Pancreas (tissue), 10 donors: Measurements from ENCODE around the gene CUX1. TPM values are rescaled to one million over a fixed set of nuclear protein-coding genes. Genes with fewer than 3 reads are reported as not detected.

Experiments used
- ATAC-seq, 4 donors: fragments of 200-7000 bp; cut with Tn5 transposase; one replicate each; pipeline versions ENCODE4 v1.8.0 to v1.9.1; 2020; ENCODE audit warnings: mild to moderate bottlenecking in 4 of 4, moderate library complexity in 4 of 4
- DNase-seq, 6 donors: peaks; one replicate each; pipeline ENCODE4 v3.0.0-alpha.2; 2020
- FAIRE-seq: peaks from 2 replicates; lab custom pipeline; 2012; peaks lifted over from hg19 to GRCh38; lab: Jason Lieb, UNC
- H3K27ac ChIP-seq, 4 donors: fragments of 200-600 bp; sonication (generic); 1 replicate in 3 of 4; 2 replicates in 1 of 4; pipeline versions ENCODE4 v1.5.0 to v1.8.0; 2020
- H3K27me3 ChIP-seq, 4 donors: fragments of 200-600 bp; one replicate each; pipeline ENCODE4 v1.8.0; 2021
- H3K36me3 ChIP-seq, 3 donors: fragments of 200-600 bp; sonication (generic) in 1 of 3; one replicate each; pipeline versions ENCODE4 v1.5.0 to v1.8.0; 2020 to 2021
- H3K4me1 ChIP-seq, 3 donors: fragments of 200-600 bp; one replicate each; pipeline ENCODE4 v1.8.0; 2021
- H3K4me3 ChIP-seq, 4 donors: fragments of 200-600 bp; sonication (generic) in 2 of 4; one replicate each; pipeline versions ENCODE4 v1.5.0 to v1.8.0; 2020 to 2021
- H3K9me3 ChIP-seq, 4 donors: fragments of 200-600 bp; one replicate each; pipeline ENCODE4 v1.8.0; 2021
- WGBS, 2 donors: extraction: QIAGEN DNeasy Blood & Tissue Kit; methylation state at CpG; one replicate each; pipeline ENCODE4 v1.1.7; 2013; 5-methylcytosine and 5-hydroxymethylcytosine counted together
- intact Hi-C, 3 donors: fragments of 100-400 bp; cut with DNase I; formaldehyde crosslinking; loops; one replicate each; pipeline versions ENCODE4 v1.11.1 to v1.14.2; 2022
- polyA plus RNA-seq, 2 donors: library from polyadenylated mRNA; stranded (reverse); fragments of 200-250 nt; gene quantifications; one replicate each; pipeline ENCODE4 v1.2.3, GENCODE V29; 2013
- total RNA-seq, 6 donors: library from RNA; stranded (reverse); fragmentation: NEBNext Ultra II Directional in 4 of 6; extraction: Animal tissue kit (Norgen Biotek cat#: 25700) in 4 of 6; gene quantifications; one replicate each; pipeline versions ENCODE4 v1.2.1 to v1.2.4, GENCODE V29; 2021 to 2023
- TF ChIP-seq, protein P1 (sequence below), 4 donors: fragments of 200-600 bp; sonication (generic) in 3 of 4; IDR thresholded peaks; one replicate each; pipeline versions ENCODE4 v1.5.0 to v1.8.0; 2021; ENCODE audit warnings: antibody characterized with exemption in 4 of 4
- donor health status: healthy with polysubstance abuse.
- donor health status: DM: no; HTN: no; CAD: no; lungs with moderate emphysema.
- donor health status: DM: no; HTN: no; CAD: no.
- donor health status: control.
- donor health status: control.
- donor health status: Bipolar disorder and iron deficiency.
- donor health status: DM: yes; HTN: yes; CAD: no.
- donor health status: DM: no; HTN: no; CAD: no.
- donor health status: DM: no; HTN: no; CAD: no.
- donor health status: DM: yes; HTN: yes; CAD: no.

Gene CUX1
- total and polyA plus RNA-seq, 8 donors = 18.9 to 61.2 (median 45.1) TPM

DNA sequence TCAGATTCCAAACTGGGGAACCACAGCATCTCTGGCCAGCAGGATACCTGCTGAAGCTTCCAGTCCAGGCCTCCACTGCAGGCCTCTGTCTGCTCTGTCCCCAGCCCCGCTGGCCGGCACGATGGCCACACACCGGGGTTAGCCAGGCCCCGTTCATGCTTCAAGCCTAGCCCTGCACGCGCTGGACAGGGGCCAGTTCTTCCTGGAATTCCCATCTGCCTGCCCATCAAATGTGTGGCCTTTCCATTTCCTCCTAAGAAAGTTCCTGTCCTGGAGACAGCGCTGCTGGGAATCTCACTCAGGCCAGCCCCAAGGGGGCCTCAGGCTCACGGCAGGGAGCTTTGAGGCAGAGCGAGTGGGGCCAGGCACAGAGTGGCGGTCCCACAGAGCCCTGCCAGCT is 487.2 kb downstream of the CUX1 start:
- no peak for FAIRE-seq
- no peak for ATAC-seq
- TF ChIP-seq, protein P1, sequence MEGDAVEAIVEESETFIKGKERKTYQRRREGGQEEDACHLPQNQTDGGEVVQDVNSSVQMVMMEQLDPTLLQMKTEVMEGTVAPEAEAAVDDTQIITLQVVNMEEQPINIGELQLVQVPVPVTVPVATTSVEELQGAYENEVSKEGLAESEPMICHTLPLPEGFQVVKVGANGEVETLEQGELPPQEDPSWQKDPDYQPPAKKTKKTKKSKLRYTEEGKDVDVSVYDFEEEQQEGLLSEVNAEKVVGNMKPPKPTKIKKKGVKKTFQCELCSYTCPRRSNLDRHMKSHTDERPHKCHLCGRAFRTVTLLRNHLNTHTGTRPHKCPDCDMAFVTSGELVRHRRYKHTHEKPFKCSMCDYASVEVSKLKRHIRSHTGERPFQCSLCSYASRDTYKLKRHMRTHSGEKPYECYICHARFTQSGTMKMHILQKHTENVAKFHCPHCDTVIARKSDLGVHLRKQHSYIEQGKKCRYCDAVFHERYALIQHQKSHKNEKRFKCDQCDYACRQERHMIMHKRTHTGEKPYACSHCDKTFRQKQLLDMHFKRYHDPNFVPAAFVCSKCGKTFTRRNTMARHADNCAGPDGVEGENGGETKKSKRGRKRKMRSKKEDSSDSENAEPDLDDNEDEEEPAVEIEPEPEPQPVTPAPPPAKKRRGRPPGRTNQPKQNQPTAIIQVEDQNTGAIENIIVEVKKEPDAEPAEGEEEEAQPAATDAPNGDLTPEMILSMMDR (IDR thresholded peaks at IDR 0.05) = no peak
- DNase-seq = peak in 1 of 6 donors; percentile 55
- Histone ChIP-seq H3K27ac (no peak overlapping the region), H3K36me3 (no peaks in the 10 kb centered on the region), H3K4me3 (no peak overlapping the region), H3K4me1 (no peaks in the 10 kb centered on the region), H3K9me3 (no peaks in the 10 kb centered on the region), H3K27me3 (no peaks in the 10 kb centered on the region)
- intact Hi-C loops = no loop called here
- 82% methylated on average over 11 of the region's 11 CpGs for WGBS, 2 donors

DNA sequence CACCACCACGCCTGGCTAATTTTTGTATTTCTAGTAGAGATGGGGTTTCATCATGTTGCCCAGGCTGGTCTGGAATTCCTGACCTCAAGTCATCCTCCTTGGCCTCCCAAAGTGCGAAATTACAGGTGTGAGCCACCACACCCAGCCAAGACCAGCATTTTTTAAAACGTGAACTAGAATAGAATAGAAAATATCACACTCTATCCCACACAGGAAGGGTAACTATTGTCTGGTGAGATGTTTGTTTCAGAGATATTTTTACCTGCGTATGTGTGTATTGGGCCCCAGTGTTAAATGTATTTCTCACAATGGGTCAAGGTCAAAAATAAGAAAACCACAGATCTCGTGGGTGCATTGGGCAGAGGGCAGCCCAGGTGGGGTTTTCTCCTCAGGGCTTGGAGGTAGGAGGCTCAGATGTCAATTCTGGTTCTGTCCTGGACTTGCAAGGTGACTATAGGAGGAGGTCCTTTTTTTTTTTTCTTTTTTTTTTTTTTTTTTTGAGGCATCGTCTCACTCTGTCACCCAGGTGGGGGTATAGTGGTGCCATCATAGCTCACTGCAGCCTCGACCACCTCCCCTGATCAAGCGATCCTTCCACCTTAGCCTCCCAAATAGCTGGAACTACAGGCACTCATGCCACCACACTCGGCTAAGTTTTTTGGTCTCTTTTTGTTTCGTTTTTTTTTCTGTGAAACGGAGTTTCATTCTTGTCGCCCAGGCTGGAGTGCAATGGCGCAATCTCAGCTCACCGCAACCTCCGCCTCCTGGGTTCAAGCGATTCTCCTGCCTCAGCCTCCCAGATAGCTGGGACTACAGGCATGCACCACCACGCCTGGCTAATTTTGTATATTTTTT is 488.2 kb downstream of the CUX1 start:
- Histone ChIP-seq H3K36me3 (no peaks in the 10 kb centered on the region), H3K27ac (no peak overlapping the region), H3K27me3 (no peaks in the 10 kb centered on the region), H3K4me1 (no peaks in the 10 kb centered on the region), H3K4me3 (no peak overlapping the region), H3K9me3 (no peaks in the 10 kb centered on the region)
- no peak for FAIRE-seq
- no peak for DNase-seq
- TF ChIP-seq, protein P1 (IDR thresholded peaks at IDR 0.05) = no peak
- WGBS, 2 donors = 86 to 90% methylated on average over 17 of the region's 17 CpGs
- intact Hi-C loops = no loop called here
- ATAC-seq = no peak

DNA sequence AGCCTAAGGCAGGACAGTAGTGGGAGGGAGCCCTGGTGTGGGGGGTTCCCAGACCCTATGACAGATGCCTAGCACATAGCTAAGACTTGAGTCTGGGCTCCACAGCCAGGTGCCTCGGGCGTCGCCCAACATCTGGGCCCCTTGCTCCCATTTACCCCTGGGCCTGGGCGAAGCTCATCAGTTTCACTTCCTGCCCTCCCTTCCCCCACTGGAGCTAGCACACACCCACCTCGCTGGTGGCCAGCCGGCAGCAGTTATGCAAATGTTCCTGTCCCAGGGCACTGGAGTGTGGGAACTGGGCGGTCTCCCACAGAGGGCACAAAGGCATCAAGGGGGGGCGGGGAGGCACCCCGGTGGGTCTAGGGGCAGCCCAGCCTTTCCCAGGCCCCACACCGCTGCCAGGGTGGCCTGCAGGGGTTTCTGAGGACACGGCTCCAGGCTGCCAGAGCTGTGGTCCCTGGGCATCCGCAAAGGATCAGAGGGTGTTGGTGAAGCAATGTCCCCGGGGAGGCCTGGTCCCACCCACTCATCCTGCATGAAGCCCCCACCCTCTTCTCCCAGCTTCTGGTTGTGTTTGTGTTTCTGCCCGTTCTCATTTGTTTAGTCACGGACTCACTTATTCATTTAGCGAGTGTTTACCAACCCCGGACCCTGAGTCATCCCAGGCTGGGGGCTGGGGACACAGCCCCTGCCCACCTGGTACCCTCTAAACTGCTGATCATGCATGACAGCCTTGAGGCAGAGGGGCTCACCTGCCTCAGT is 489.7 kb downstream of the CUX1 start:
- DNase-seq (peak in 2 of 6 donors; percentile 49 to 60), ATAC-seq (peak in 3 of 4 donors; percentile 63 to 84 (median 64)), FAIRE-seq (no peak)
- Histone ChIP-seq H3K4me1 (no peaks in the 10 kb centered on the region), H3K4me3 (no peak overlapping the region), H3K9me3 (no peaks in the 10 kb centered on the region), H3K27me3 (no peaks in the 10 kb centered on the region), H3K36me3 (no peaks in the 10 kb centered on the region), H3K27ac (no peak overlapping the region)
- intact Hi-C loops = no loop called here
- 58 to 60% methylated on average over 17 of the region's 17 CpGs for WGBS, 2 donors
- TF ChIP-seq, protein P1 (IDR thresholded peaks at IDR 0.05) = no peak

DNA sequence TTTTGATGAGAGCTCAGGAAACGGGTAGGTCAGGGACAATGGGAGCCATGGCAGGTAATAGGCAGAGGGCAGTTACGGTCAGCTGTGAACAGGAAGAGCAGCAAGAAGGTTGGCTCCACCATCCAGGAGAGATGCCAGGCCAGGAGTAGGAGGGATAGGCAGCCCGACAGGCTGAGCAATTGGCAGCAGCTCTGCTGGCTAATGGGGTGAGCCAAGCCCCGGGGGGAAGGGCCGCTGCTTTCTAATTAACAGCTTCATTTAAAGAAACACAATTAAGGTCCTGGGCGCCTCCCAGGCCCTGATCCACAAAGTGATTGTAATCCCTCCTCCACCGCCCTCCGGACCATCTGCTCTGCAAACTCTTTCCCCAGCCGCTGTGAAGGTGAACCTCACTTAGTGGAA is 493.0 kb downstream of the CUX1 start:
- 89 to 91% methylated on average over 9 of the region's 9 CpGs for WGBS, 2 donors
- Histone ChIP-seq H3K9me3 (no peaks in the 10 kb centered on the region), H3K4me3 (no peak overlapping the region), H3K27ac (no peak overlapping the region), H3K27me3 (no peaks in the 10 kb centered on the region), H3K4me1 (no peaks in the 10 kb centered on the region), H3K36me3 (no peaks in the 10 kb centered on the region)
- DNase-seq (no peak), ATAC-seq (no peak), FAIRE-seq (no peak)
- intact Hi-C loops = no loop called here
- TF ChIP-seq, protein P1 (IDR thresholded peaks at IDR 0.05) = no peak
